Hematopoietic multipotent progenitor cell (in vitro differentiated cells): Measurements from ENCODE around the gene SPRED3. TPM values are rescaled to one million over a fixed set of nuclear protein-coding genes. Genes with fewer than 3 reads are reported as not detected.
"Not testable (repeated sequence)": the region's sequence is repeated elsewhere in the genome, so short reads cannot be mapped to it uniquely, and the experiment has no call there.

Source experiments
- DNase-seq, 3 donors: peaks; one replicate each; pipeline ENCODE4 v3.0.0-alpha.2; 2011 to 2015; ENCODE audit warnings: low read depth in 2 of 3, low spot score in 2 of 3
- total RNA-seq: library from RNA; depleted of rRNA; stranded (reverse); fragments of >200 nt; gene quantifications from one replicate; pipeline ENCODE4 v1.2.3, GENCODE V29; 2012

Gene SPRED3
- total RNA-seq, 1 donor: under 0.01 TPM

- no peak for DNase-seq
These were observed 24.9 kb downstream of the SPRED3 start for GRCh38 chr19:38413416-38413815.

GRCh38 chr19:38417146-38417543 is 28.6 kb downstream of the SPRED3 start:
- no peak for DNase-seq

GRCh38 chr19:38417544-38418506 is 29.3 kb downstream of the SPRED3 start:
- peak in 2 of 3 donors; percentile 71 to 75 for DNase-seq

GRCh38 chr19:38420935-38421334 is 32.4 kb downstream of the SPRED3 start:
- no peak for DNase-seq

GRCh38 chr19:38421856-38422255 is 33.4 kb downstream of the SPRED3 start:
- no peak for DNase-seq

GRCh38 chr19:38422438-38422837 is 33.9 kb downstream of the SPRED3 start:
- DNase-seq: no peak

GRCh38 chr19:38424272-38424671 is 35.8 kb downstream of the SPRED3 start:
- no peak for DNase-seq

- no peak for DNase-seq
These were observed 36.8 kb downstream of the SPRED3 start for GRCh38 chr19:38425222-38425809.

- peak in 2 of 3 donors; percentile 85 to 86 for DNase-seq
These were observed 37.4 kb downstream of the SPRED3 start, which contains the start of gene RASGRP4 for GRCh38 chr19:38425810-38426466. TSS of gene RASGRP4 (minus strand) at chr19:38426219. CDS start at chr19:38426091, 128 bp downstream.

- DNase-seq: not testable (repeated sequence)
These were observed 38.7 kb downstream of the SPRED3 start for GRCh38 chr19:38427035-38427677.

- DNase-seq: peak in 1 of 3 donors; percentile 8
These were observed 40.7 kb downstream of the SPRED3 start for GRCh38 chr19:38429055-38429810.

- no peak for DNase-seq
These were observed 41.3 kb downstream of the SPRED3 start for GRCh38 chr19:38429811-38430156.

GRCh38 chr19:38430931-38431330 is 42.4 kb downstream of the SPRED3 start:
- DNase-seq: no peak

- DNase-seq: peak in 2 of 3 donors; percentile 53 to 67
These were observed 44.8 kb downstream of the SPRED3 start, which contains the start of gene RYR1 for GRCh38 chr19:38433268-38433733. TSS of gene RYR1 (plus strand) at chr19:38433691. CDS start at chr19:38433830, 139 bp downstream.

GRCh38 chr19:38434549-38435051 is 46.1 kb downstream of the SPRED3 start:
- no peak for DNase-seq

GRCh38 chr19:38437295-38437694 is 48.8 kb downstream of the SPRED3 start:
- no peak for DNase-seq

- DNase-seq: no peak
These were observed 49.4 kb downstream of the SPRED3 start for GRCh38 chr19:38437917-38438316.

- no peak for DNase-seq
These were observed 52.1 kb downstream of the SPRED3 start for GRCh38 chr19:38440592-38440991.

- DNase-seq: peak in 2 of 3 donors; percentile 45 to 67
These were observed 53.3 kb downstream of the SPRED3 start for GRCh38 chr19:38441657-38442348.
